ENCODE results near the gene PRG3.

DNA sequence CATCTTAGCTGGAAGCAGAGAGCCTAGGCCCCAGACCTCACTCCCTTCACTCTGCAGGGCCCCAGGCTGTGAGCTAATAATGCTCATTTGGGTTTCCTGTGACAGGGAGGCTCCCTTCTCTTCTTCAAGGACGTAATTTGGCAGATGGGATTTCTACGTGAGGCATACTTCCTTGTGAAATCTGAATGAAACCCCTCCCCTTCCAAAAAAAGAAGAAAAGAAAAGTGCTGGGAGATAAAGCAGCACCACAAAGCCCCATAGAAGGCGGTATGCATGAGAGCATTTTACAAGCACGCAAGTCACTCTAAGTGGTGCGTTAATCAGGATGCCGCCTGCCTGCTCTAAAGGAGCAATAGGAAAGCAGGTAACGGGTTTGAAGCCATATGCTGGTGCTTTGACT lies 37.1 kb downstream of the PRG3 start:
- TF ChIP-seq CTCF (IDR thresholded peaks at IDR 0.05) (no peak), EZH2 (IDR thresholded peaks at IDR 0.05; ENCODE audit: borderline replicate concordance, insufficient read depth, low read depth, low read length, poor library complexity, severe bottlenecking) (no peak)

Measured in B cell (primary cell).